T47D (cell line): ENCODE results near the gene ABHD16A.

Experiments
- DNase-seq, 2 experiments: peaks; one replicate each; pipeline versions ENCODE4 v3.0.0 to v3.0.0-alpha.2; 2011 to 2012; ENCODE audit warnings: low read depth in 1 of 2, low spot score in 1 of 2
- JUND ChIP-seq: IDR thresholded peaks from 2 replicates; pipeline ENCODE4 v1.6.1; 2012; ENCODE audit warnings: low read depth
- in situ Hi-C: cut with HindIII; loops from 2 replicates; pipeline ENCODE4 v1.10.0; 2016; ENCODE audit warnings: low sequenced_read_pairs, low pct_unique_long_range_greater_than_20kb

The ABHD16A gene

GRCh38 chr6:31727717-31728671, 24.9 kb upstream of the ABHD16A start:
- peak; percentile 57 to 66 for DNase-seq
- in situ Hi-C loops, result no loop called here
- TF ChIP-seq JUND, result no peak

DNA sequence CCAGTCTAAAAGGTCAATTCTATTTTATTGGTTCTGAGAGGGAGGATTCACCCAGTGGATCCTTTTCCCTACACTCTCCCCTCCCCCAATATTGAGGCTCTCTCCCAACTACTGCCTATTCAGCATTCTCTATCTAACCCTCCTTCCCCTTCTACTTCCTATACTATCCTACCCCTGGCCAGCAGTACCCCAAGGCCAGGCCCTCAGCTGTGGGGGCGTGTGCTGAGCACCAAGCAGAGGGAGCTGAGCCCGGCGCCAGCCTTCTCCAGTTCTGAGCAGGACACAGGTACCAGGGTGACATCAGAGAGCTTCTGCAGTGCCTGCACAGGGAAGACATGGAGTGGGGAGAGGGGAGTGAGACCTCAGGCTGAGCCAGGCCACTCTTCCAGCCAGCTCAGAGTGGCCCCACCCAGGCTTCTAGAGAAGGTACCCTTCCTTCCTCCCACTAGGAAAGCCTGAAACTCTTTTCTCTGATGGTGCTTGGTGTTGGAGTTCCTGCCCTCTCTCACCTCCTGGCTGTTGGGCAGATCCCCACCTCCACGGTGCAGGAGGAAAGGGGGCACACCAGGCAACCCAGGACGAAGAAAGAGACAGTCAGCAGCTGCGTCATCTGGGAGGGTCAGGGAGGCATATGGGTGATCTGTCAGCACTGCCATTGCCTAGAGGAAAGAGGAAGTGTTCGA, 24.1 kb upstream of the ABHD16A start:
- in situ Hi-C loops, result no loop called here
- DNase-seq, result no peak
- no peak for TF ChIP-seq JUND

GRCh38 chr6:31725502-31726350, 22.6 kb upstream of the ABHD16A start:
- no peak for DNase-seq
- TF ChIP-seq JUND, result no peak
- in situ Hi-C loops, result no loop called here

- in situ Hi-C loops, result no loop called here
- no peak for TF ChIP-seq JUND
- no peak for DNase-seq
These were observed 21.0 kb upstream of the ABHD16A start for GRCh38 chr6:31723980-31724691.

DNA sequence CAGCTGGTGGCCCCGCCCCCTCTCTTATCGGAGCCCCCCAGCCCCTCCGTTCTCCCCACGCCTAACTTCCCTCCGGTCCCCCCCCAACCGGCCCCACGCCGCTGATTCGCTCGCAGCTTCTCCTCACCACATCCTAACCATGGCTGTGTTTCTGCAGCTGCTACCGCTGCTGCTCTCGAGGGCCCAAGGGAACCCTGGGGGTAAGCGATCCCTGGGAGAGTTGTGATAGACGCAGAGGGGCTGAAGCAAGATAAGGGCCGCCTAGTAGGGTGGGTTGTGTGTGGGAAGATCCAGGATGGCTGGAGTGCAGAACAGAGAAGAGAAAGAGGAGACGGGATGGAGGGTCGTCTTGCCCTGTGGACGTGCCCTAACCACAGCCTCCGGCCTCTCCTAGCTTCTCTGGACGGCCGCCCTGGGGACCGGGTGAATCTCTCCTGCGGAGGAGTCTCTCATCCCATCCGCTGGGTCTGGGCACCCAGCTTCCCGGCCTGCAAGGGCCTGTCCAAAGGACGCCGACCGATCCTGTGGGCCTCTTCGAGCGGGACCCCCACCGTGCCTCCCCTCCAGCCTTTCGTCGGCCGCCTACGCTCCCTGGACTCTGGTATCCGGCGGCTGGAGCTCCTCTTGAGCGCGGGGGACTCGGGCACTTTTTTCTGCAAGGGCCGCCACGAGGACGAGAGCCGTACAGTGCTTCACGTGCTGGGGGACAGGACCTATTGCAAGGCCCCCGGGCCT, 20.3 kb upstream of the ABHD16A start, which contains the start of gene MPIG6B:
Gene MPIG6B (plus strand): TSS at position 129 of the 735 bp plus-strand sequence. CDS start 11 bp downstream, at position 140.
- DNase-seq, result no peak
- in situ Hi-C loops, result no loop called here
- no peak for TF ChIP-seq JUND

DNA sequence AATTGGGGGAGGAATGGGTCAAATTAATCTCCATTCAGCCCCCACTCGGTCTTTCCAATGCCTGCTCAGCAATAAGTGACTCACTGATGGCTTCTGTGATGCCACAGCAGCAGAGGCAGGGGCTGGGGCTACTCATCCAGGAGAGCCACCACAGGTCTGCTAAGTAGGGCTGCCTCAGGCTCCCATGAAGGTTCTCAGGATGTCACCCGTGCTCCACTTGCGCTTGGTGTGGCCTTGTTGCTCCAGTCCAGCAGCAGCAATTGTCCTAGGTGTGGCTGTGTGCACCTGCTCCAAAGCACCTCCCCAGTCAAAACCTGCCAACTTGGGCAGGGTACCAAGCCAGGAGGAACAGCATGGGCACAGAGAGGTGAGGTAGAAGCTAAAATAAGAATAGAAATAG, 19.0 kb upstream of the ABHD16A start:
- no peak for TF ChIP-seq JUND
- DNase-seq, result no peak
- in situ Hi-C loops, result no loop called here

DNA sequence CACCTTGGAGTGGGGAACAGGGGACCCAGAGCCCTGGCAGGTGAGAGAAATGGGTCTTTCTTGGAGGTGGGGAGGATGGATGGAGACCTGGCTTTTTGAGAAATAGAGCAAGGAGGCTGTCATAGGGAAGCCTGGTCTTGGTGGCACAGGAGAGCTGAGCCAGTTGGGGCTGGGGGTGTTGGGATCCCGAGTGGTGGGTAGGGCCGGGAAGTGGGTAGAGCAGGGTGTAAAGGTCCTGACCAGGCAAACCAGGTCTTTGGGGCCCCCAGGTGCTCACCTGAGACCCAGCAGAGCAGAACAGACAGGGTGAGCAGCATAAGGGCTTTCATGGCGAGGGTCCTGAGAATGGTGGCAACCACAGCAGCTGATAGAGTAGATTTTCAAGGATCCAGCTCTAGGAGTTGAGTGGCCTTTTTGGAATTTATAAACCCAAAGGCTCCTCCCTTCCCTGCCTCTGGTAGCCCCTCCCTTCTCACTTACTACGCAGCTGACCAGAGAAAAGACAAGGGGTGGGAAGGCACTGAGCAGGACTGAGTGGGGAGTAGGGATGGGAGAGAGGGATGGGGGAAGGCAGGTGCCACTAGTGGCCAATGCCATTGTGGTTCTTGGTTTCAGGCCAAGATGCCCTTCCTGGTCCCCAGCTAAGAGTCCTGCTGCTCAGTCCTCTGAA, 18.4 kb upstream of the ABHD16A start, which contains the start of gene LY6G6C:
Gene LY6G6C (minus strand): TSS at position 396 of the 670 bp plus-strand sequence. CDS start 67 bp downstream, at position 329.
- no peak for TF ChIP-seq JUND
- DNase-seq, result no peak
- in situ Hi-C loops, result no loop called here

DNA sequence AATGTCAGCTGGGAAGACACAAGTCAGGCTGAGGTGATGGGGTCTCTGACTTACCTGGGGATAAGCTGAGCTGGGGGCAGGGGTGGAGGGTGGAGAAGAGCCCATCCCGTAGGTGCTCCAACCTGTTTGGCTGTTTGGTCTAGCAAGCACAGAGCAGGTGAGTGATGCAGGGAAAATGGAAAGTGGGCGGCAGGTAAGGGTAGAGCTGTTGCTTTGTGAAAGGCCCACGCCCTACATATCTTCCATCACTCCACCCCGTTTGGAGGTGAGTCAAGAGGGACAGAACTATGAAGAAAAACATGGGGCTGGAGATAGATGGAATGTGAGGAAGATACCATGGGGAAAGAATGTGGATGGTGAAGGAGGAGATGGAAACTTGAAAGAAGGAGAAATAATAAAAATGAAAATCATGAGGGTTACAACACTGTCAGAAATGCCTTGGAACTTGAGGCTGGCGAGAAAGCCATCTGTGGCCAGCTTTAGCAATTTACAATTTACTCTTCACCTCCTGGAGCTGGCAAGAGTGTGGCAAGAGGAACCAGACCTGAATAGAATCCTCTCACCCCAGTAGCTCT, 17.2 kb upstream of the ABHD16A start:
- no peak for DNase-seq
- in situ Hi-C loops, result no loop called here
- no peak for TF ChIP-seq JUND

DNA sequence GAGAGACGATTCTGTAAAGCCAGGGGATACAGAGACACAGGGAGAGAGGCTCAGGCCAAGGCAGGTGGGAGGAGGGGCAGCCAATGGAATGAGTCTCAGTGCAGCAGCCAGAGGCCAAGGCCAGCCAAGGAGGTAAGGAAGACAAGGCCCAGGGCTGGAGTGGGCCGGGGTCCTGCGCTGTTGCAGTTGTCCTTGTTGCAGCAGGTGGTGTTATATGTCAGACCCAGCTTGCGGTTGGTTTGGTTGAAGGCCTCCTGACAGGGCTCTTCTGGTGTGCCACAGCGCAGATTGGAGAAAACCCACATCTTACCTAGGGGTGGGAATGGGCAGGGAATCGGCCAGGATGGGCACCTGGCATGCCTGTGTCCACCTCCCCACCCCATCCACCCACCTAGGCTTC, 15.9 kb upstream of the ABHD16A start:
- no peak for TF ChIP-seq JUND
- DNase-seq, result no peak
- in situ Hi-C loops, result no loop called here

- TF ChIP-seq JUND, result no peak
- peak; percentile 75 to 97 for DNase-seq
- in situ Hi-C loops, result no loop called here
These were observed 15.1 kb upstream of the ABHD16A start for GRCh38 chr6:31718265-31718664.
